ENCODE data around the gene TRPM1. TPM values are rescaled to one million over a fixed set of nuclear protein-coding genes. Genes with fewer than 3 reads are reported as not detected.

Gene TRPM1
- total and polyA plus RNA-seq, 9 of the 15 experiments (the other 6 are each of a cell fraction or from before 2014, with no cell fraction given) = 0.01 to 0.06 (median 0.03) TPM; not detected in 5

- TF ChIP-seq, protein P1, sequence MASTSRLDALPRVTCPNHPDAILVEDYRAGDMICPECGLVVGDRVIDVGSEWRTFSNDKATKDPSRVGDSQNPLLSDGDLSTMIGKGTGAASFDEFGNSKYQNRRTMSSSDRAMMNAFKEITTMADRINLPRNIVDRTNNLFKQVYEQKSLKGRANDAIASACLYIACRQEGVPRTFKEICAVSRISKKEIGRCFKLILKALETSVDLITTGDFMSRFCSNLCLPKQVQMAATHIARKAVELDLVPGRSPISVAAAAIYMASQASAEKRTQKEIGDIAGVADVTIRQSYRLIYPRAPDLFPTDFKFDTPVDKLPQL (IDR thresholded peaks at IDR 0.05; ENCODE audit: extremely low read depth, insufficient read length) = no peak
- TF ChIP-seq, protein P2, sequence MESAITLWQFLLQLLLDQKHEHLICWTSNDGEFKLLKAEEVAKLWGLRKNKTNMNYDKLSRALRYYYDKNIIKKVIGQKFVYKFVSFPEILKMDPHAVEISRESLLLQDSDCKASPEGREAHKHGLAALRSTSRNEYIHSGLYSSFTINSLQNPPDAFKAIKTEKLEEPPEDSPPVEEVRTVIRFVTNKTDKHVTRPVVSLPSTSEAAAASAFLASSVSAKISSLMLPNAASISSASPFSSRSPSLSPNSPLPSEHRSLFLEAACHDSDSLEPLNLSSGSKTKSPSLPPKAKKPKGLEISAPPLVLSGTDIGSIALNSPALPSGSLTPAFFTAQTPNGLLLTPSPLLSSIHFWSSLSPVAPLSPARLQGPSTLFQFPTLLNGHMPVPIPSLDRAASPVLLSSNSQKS (CRISPR knock-in tag; IDR thresholded peaks at IDR 0.05) = no peak
- TF ChIP-seq NFIX (CRISPR knock-in tag; IDR thresholded peaks at IDR 0.05; ENCODE audit: low read depth) (no peak), ZNF644 (tag; IDR thresholded peaks at IDR 0.05; ENCODE audit: low read depth) (no peak), PHF21A (IDR thresholded peaks at IDR 0.05; ENCODE audit: borderline replicate concordance, low read depth) (no peak), FOXJ3 (CRISPR knock-in tag; IDR thresholded peaks at IDR 0.05) (no peak)
- no peaks in the 10 kb centered on the region for H3K79me2 ChIP-seq (ENCODE audit: control insufficient read depth, insufficient read depth, low read length)
- H3K9me1 ChIP-seq (ENCODE audit: control insufficient read depth, insufficient read depth, low read length) = no peaks in the 10 kb centered on the region
- no peak overlapping the region for H3K9ac ChIP-seq (ENCODE audit: insufficient read depth in 1 of 2, low read depth in 2 of 2, low read length in 2 of 2)
- no peaks in the 10 kb centered on the region for H3K4me1 ChIP-seq (replicated peaks in 1 of 2; ENCODE audit: control insufficient read depth in 2 of 2, insufficient read depth in 2 of 2, low read length in 2 of 2)
- DNase-seq (ENCODE audit: extremely low read depth in 1 of 4, low spot score in 3 of 4) (no peak), FAIRE-seq (no peak), ATAC-seq (no peak)
- H3K27ac ChIP-seq (ENCODE audit: extremely low read depth, low read depth, low read length) = no peak overlapping the region
- no TSS peak for BruUV-seq (replicated peaks)
- H3K27me3 ChIP-seq (ENCODE audit: control insufficient read depth in 2 of 2, insufficient read depth in 2 of 2, low read length in 2 of 2) = peaks cover 0 to 14% of the 10 kb centered on the region in 2 experiments; a peak in 4 of 5 replicates
- no peak overlapping the region for H3K4me2 ChIP-seq (ENCODE audit: insufficient read depth, low read length)
- ChIA-PET CTCF (ENCODE audit: low intra/inter-chr PET ratio) (no interaction called here), POLR2A (no interaction called here)
- intact Hi-C loops (cut with micrococcal nuclease) (no loop called here), in situ Hi-C loops (cut with MboI) (no loop called here)
- 3% methylated on average over 6 of the region's 6 CpGs for WGBS (ENCODE audit: insufficient coverage, low coverage, missing lambda C conversion rate)
- no peaks in the 10 kb centered on the region for H3K9me3 ChIP-seq (replicated peaks; ENCODE audit: control insufficient read depth, insufficient read depth, low read depth, low read length)
- H2AFZ ChIP-seq (ENCODE audit: low read depth, low read length) = no peak overlapping the region
- H3K36me3 ChIP-seq (ENCODE audit: control insufficient read depth, insufficient read depth, low read length) = no peaks in the 10 kb centered on the region
- H4K20me1 ChIP-seq (replicated peaks; ENCODE audit: control insufficient read depth, insufficient read depth, low read length) = no peaks in the 10 kb centered on the region
- no peak overlapping the region for H3K4me3 ChIP-seq
These were observed 32.0 kb downstream of the TRPM1 start for GRCh38 chr15:31069360-31070000.
